ENCODE data around the gene TMEM33.
"Not testable (repeated sequence)": the region's sequence is repeated elsewhere in the genome, so short reads cannot be mapped to it uniquely, and the experiment has no call there.

The TMEM33 gene, protein sequence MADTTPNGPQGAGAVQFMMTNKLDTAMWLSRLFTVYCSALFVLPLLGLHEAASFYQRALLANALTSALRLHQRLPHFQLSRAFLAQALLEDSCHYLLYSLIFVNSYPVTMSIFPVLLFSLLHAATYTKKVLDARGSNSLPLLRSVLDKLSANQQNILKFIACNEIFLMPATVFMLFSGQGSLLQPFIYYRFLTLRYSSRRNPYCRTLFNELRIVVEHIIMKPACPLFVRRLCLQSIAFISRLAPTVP

DNA sequence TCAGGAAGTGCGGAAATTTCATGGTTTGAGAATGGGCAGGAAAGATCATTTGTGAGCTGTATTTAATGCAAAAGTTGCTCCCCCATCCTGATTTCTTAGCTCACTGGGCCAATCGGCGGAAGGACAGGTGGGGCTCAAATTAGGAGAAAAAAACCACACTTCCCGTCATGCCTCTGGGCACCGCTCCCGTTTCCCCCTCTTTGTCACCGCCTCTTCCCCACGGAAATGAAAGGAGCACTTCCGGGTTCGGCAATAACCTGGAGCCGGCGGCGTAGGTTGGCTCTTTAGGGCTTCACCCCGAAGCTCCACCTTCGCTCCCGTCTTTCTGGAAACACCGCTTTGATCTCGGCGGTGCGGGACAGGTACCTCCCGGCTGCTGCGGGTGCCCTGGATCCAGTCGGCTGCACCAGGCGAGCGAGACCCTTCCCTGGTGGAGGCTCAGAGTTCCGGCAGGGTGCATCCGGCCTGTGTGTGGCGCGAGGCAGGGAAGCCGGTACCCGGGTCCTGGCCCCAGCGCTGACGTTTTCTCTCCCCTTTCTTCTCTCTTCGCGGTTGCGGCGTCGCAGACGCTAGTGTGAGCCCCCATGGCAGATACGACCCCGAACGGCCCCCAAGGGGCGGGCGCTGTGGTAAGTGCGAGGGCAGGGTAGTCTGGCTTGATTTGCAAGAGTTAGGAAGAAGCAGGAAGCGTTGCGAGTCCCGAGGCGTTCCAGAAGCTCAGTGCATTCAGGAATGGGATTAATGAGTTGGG, at the start of gene TMEM33:
Gene TMEM33 (plus strand): TSS at position 529 of the 751 bp plus-strand sequence. CDS start 56 bp downstream, at position 585.
- peak within 1 kb of the TSS; percentile 98 for H3K27ac Mint-ChIP-seq
- H3K27me3 Mint-ChIP-seq, result no peaks in the 10 kb centered on the region
- H3K9me3 Mint-ChIP-seq, result no peaks in the 10 kb centered on the region
- DNase-seq, result peak; percentile 87
- peaks cover 46% of the 10 kb centered on the region for H3K4me1 Mint-ChIP-seq (ENCODE audit: low read depth)
- H3K36me3 Mint-ChIP-seq (ENCODE audit: low read depth), result peaks cover 49% of the 10 kb centered on the region
- H3K4me3 Mint-ChIP-seq, result peak within 1 kb of the TSS; percentile 98

DNA sequence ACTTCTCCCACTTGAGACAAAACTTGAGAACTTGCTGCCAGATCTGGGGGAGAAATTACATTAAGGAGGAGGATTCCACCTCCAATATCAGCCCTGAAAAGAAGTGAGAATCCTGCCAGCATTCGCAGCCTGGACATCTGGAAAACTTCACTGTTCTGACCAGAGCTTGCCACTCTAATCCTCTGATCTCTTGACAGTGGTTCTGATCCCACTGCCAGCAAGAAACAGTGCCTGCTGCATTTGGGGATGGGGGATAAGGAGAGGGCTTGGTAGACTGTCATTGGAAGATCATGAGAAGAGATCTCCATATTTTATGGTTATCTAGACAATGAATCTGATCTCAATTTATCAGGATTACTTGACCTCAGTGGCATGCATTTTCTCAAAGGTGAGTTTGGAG, 49.8 kb upstream of the TMEM33 start:
- Mint-ChIP-seq H3K27ac (no peak overlapping the region), H3K4me3 (no peak overlapping the region), H3K9me3 (no peaks in the 10 kb centered on the region), H3K4me1 (ENCODE audit: low read depth) (peaks cover 14% of the 10 kb centered on the region), H3K36me3 (ENCODE audit: low read depth) (no peaks in the 10 kb centered on the region), H3K27me3 (peaks cover 52% of the 10 kb centered on the region)
- DNase-seq, result no peak

DNA sequence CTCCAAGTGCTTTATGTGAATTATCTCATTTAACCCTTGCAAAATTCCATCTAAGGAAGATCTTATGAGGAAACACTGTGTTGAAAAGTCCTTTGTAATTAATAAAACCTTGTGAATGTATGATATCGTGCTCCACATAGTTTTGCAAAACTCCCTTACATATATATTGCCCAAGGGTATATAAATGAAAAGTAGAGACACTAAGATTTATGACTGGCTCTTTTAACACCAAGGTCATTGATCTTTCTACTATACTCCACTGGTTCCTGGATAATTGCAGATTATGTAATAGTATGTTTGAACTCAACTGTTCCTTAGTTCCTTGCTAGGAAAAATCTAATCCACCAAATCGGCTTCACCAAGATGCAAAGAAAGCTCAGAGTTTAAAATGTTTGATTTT, 48.0 kb upstream of the TMEM33 start:
- H3K9me3 Mint-ChIP-seq, result no peaks in the 10 kb centered on the region
- peaks cover 36% of the 10 kb centered on the region for H3K27me3 Mint-ChIP-seq
- no peak overlapping the region for H3K4me3 Mint-ChIP-seq
- DNase-seq, result no peak
- no peaks in the 10 kb centered on the region for H3K36me3 Mint-ChIP-seq (ENCODE audit: low read depth)
- H3K27ac Mint-ChIP-seq, result no peak overlapping the region
- peaks cover 4% of the 10 kb centered on the region for H3K4me1 Mint-ChIP-seq (ENCODE audit: low read depth)

DNA sequence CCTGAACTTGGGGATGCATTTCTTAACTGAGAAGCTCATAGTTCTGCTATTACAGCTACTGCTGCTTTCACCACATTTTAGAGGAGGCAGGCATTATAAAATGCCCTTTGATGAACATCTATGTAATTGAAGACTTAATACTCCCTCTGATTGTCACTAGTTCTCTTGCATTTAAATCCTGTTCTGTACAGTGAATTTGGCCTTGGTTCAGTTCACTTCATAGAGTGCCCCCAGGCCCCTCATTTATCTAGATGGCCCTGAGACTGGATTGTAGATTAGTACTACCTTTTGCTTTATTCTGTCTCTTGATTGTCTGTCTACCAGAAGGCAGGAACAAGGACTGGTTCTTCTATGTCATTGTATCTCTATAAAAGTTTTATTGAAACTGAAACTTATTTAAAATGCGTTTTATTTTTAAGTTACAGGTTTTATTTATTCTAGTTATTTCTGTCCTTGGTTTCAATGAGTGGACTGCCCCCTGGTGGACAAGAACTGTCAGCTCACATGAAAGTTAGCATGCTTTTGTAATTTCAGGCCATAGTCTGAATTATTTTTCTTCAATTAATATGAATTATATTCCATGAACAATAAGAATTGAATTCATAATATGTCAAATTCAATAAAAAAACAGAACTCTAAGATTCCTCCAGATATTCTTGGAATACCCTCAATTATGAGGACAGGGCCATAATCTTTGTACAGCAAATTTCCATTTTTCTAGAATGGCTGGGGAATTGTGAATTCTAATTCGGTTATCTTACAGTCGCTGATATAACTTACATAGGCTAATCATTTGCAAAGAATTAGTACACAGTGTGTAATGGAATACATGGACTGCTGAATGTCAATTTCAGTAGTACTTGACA, 47.2 kb upstream of the TMEM33 start:
- Mint-ChIP-seq H3K4me1 (ENCODE audit: low read depth) (no peaks in the 10 kb centered on the region), H3K4me3 (no peak overlapping the region), H3K27ac (no peak overlapping the region), H3K9me3 (no peaks in the 10 kb centered on the region), H3K36me3 (ENCODE audit: low read depth) (no peaks in the 10 kb centered on the region), H3K27me3 (peaks cover 31% of the 10 kb centered on the region)
- no peak for DNase-seq

DNA sequence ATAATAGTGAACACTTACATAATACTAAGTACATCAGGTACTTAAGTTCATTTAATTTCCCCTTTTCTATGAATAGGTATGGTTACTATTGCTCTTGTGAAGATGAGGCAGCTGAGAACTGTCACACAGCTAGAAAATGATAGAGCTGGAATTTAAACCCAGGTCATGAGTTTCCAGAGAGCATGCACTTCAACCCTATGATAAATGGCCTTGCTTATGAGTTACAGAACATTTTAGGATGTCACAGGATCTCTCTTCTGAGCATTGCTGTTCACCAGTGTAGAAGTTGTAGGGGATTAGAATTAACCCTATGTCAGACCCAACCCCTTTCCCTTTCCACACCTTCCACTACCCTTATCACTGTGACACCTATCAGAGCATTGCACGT, 46.5 kb upstream of the TMEM33 start:
- Mint-ChIP-seq H3K4me3 (no peak overlapping the region), H3K4me1 (ENCODE audit: low read depth) (no peaks in the 10 kb centered on the region), H3K27ac (no peak overlapping the region), H3K27me3 (peaks cover 27% of the 10 kb centered on the region), H3K36me3 (ENCODE audit: low read depth) (no peaks in the 10 kb centered on the region), H3K9me3 (no peaks in the 10 kb centered on the region)
- DNase-seq, result no peak

DNA sequence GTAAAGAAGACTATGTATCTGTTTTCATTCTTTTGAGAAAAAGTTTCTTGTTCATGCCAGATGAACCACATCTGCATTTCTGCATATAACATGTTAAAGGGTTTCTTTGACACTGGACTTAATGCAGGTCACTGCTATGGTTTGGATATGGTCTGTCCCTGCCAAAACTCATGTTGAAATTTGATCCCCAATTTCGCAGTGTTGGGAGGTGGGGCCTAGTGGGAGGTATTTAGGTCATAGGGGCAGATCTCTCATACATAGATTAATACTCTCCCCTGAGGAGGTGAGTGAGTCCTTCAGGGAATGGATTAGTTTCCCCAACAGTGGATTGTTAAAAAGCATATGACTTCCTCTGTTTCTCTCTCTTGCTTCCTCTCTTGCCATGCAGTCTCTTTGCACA, 45.9 kb upstream of the TMEM33 start:
- no peak for DNase-seq
- H3K9me3 Mint-ChIP-seq, result no peaks in the 10 kb centered on the region
- no peak overlapping the region for H3K4me3 Mint-ChIP-seq
- H3K27ac Mint-ChIP-seq, result no peak overlapping the region
- no peaks in the 10 kb centered on the region for H3K4me1 Mint-ChIP-seq (ENCODE audit: low read depth)
- no peaks in the 10 kb centered on the region for H3K36me3 Mint-ChIP-seq (ENCODE audit: low read depth)
- peaks cover 25% of the 10 kb centered on the region for H3K27me3 Mint-ChIP-seq

DNA sequence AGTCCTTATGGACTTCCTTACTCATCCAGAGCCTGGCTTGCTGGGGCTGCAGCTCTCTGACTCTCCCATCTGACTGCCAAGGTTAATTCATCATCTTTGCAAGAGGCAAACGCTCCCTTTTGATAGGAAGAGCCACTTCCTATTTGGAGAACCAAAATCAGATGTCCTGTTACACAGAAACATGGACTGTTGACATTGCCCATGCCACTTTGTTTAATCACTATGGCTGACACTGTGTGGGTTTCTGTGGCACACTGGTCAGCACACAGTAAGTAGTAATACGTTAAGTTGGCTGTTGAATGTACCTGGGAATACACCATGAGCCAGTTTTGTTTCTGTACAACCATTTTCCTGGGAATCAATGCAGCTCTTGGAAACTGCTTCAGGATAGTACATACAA, 45.1 kb upstream of the TMEM33 start:
- no peak overlapping the region for H3K27ac Mint-ChIP-seq
- H3K27me3 Mint-ChIP-seq, result peaks cover 25% of the 10 kb centered on the region
- DNase-seq, result no peak
- H3K9me3 Mint-ChIP-seq, result no peaks in the 10 kb centered on the region
- H3K36me3 Mint-ChIP-seq (ENCODE audit: low read depth), result no peaks in the 10 kb centered on the region
- no peak overlapping the region for H3K4me3 Mint-ChIP-seq
- no peaks in the 10 kb centered on the region for H3K4me1 Mint-ChIP-seq (ENCODE audit: low read depth)

DNA sequence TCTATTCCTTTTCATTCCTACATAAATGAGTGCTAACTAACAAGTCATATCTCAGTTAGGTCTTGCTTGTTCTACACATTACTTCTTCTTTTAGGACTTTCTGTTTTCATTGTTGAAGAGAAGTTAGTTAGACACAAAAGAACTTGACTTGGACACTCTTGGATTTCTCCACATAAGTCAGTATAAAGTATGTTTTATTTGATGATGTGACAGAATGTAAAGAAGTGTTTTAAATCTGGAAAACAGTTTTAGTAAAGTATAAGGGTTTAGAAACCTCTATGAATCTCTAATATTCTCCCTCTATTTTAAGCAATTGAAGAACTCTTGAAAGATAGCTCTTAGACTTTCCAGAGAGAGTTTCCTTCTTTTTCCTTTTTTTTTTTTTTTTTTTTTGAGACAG, 38.6 kb upstream of the TMEM33 start:
- Mint-ChIP-seq H3K27ac (no peak overlapping the region), H3K4me1 (ENCODE audit: low read depth) (no peaks in the 10 kb centered on the region), H3K36me3 (ENCODE audit: low read depth) (no peaks in the 10 kb centered on the region), H3K4me3 (no peak overlapping the region), H3K27me3 (peaks cover 3% of the 10 kb centered on the region), H3K9me3 (peaks cover 5% of the 10 kb centered on the region)
- no peak for DNase-seq

DNA sequence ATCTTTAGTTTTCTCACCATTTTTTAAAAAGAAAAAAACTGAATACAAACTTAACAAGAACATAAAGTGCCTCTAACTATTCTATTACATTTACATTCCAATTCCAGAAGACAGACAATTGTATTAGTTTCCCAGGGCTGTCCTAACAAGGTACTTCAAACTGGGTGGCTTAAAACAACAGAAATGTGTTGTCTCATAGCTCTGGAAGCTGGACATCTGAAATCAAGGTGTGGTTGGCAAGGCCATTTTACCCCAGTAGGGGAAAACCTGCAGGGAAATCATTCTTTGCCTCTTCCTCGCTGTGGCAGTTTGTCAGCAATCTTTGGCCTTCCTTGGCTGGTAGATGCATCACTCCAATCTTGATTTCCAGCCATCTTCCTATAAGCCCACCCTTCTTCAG, 37.5 kb upstream of the TMEM33 start:
- no peak overlapping the region for H3K27ac Mint-ChIP-seq
- peaks cover 7% of the 10 kb centered on the region for H3K27me3 Mint-ChIP-seq
- H3K9me3 Mint-ChIP-seq, result peaks cover 5% of the 10 kb centered on the region
- H3K4me1 Mint-ChIP-seq (ENCODE audit: low read depth), result no peaks in the 10 kb centered on the region
- no peak overlapping the region for H3K4me3 Mint-ChIP-seq
- no peaks in the 10 kb centered on the region for H3K36me3 Mint-ChIP-seq (ENCODE audit: low read depth)
- no peak for DNase-seq

DNA sequence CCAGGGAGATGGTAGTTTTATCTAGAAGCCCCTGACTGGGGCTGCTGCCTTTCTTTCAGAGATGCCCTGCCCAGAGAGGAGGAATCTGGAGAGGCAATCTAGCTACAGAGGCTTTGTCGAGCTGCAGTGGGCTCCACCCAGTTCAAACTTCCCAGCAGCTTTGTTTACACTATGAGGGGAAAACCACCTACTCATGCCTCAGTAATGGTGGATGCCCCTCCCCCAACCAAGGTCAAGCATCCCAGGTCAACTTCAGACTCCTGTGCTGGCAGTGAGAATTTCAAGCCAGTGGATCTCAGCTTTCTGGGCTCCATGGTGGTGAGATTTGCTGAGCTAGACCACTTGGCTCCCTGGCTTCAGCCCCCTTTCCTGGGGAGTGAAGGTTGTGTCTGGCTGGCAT, 26.1 kb upstream of the TMEM33 start:
- DNase-seq; H3K27ac Mint-ChIP-seq; H3K36me3 Mint-ChIP-seq (ENCODE audit: low read depth); H3K9me3 Mint-ChIP-seq; H3K4me1 Mint-ChIP-seq (ENCODE audit: low read depth); H3K4me3 Mint-ChIP-seq: not testable (repeated sequence)
- H3K27me3 Mint-ChIP-seq, result peaks cover 25% of the 10 kb centered on the region

DNA sequence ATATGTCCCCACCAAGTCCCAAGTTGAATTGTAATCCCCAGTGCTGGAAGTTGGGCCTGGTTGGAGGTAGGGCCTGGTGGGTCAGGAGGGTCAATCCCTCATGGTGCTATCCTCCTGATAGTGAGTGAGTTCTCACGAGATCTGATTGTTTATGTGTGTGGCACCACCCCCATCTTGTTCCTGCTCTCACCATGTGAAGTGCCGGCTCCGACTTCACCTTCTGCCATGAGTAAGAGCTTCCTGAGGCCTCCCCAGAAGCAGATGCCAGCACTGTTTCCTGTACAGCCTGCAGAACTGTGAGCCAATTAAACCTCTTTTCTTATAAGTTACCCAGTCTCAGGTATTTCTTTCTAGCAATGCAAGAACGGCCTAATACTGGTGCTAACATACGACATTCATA, 22.7 kb upstream of the TMEM33 start:
- Mint-ChIP-seq H3K27me3 (peaks cover 12% of the 10 kb centered on the region), H3K9me3 (no peaks in the 10 kb centered on the region), H3K4me3 (no peak overlapping the region), H3K36me3 (ENCODE audit: low read depth) (no peaks in the 10 kb centered on the region), H3K27ac (no peak overlapping the region), H3K4me1 (ENCODE audit: low read depth) (peaks cover 5% of the 10 kb centered on the region)
- no peak for DNase-seq

DNA sequence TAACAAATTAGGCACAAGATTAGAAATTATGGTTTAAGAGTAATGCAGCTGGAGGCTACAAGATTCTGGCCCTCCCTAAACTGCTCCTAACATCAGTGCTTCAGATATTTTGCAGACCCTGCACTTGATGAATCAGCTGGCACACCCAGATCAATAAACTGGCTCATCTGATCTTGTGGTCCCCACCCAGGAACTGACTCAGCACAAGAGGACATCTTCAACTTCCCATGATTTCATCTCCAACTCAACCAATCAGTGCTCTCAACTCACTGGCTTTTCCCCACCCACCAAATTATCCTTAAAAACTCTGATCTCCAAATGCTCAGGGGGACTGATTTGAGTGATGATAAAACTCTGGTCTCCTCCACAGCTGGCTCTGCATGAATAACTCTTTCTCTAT, 21.7 kb upstream of the TMEM33 start:
- DNase-seq, result no peak
- H3K4me3 Mint-ChIP-seq, result no peak overlapping the region
- peaks cover 7% of the 10 kb centered on the region for H3K27me3 Mint-ChIP-seq
- no peak overlapping the region for H3K27ac Mint-ChIP-seq
- no peaks in the 10 kb centered on the region for H3K9me3 Mint-ChIP-seq
- H3K36me3 Mint-ChIP-seq (ENCODE audit: low read depth), result no peaks in the 10 kb centered on the region
- H3K4me1 Mint-ChIP-seq (ENCODE audit: low read depth), result peaks cover 5% of the 10 kb centered on the region

DNA sequence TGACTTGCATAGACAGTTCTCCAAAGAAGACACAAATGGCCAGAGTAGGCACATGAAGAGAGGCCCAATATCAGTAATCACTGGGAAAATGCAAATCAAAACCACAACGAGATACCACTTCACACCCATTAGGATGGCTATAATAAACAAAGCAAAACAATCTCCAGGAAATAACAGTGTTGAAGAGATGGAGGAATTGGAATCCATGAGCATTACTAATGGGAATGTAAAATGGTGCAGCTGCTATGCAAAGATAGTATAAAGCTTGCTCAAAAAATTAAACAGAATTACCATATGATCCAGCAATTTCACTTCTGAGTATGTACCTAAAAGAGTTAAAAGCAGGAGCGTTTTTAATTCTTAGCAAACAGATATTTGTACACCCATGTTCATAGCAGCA, 17.0 kb upstream of the TMEM33 start:
- peaks cover 5% of the 10 kb centered on the region for H3K4me1 Mint-ChIP-seq (ENCODE audit: low read depth)
- no peaks in the 10 kb centered on the region for H3K36me3 Mint-ChIP-seq (ENCODE audit: low read depth)
- no peak overlapping the region for H3K27ac Mint-ChIP-seq
- H3K9me3 Mint-ChIP-seq, result peaks cover 13% of the 10 kb centered on the region
- DNase-seq, result no peak
- peaks cover 18% of the 10 kb centered on the region for H3K27me3 Mint-ChIP-seq
- H3K4me3 Mint-ChIP-seq, result no peak overlapping the region

DNA sequence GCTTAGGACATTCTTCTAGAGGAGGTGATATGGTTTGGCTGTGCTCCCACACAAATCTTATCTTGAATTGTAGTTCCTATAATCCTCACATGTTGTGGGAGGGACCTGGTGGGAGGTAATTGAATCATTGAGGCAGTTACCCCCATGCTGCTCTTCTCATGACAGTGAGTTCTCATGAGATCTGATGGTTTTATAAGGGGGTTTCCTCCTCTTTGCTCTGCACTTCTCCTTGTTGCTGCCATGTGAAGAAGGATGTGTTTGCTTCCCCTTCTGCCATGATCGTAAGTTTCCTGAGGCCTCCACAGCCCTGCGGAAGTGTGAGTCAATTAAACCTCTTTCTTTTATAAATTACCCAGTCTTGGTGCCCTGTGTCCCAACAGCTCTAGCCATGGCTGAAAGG, 14.8 kb upstream of the TMEM33 start:
- not testable (repeated sequence) for H3K4me1 Mint-ChIP-seq (ENCODE audit: low read depth); H3K27ac Mint-ChIP-seq; DNase-seq; H3K36me3 Mint-ChIP-seq (ENCODE audit: low read depth); H3K4me3 Mint-ChIP-seq
- H3K27me3 Mint-ChIP-seq, result peaks cover 21% of the 10 kb centered on the region
- H3K9me3 Mint-ChIP-seq, result peaks cover 13% of the 10 kb centered on the region

DNA sequence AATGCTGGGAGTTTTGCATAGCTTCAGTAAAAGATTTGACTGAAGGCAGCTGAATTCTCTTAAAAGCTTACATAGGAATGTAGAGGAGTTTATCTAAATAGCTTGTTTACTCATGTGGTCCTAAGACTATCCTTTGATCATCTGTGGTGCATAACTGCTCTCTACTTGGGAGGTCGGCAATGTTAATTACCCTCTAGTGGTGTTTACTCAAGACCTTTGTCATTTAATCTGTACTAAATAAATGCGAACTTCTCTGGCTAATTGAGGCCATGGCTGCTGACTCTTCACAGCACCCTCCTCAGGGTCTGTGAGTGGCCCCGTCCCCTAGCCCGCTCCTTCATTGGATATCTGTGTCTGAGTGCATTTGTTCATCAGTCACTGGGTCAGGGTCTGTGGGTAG, 13.8 kb upstream of the TMEM33 start:
- no peak for DNase-seq
- peaks cover 21% of the 10 kb centered on the region for H3K27me3 Mint-ChIP-seq
- H3K4me1 Mint-ChIP-seq (ENCODE audit: low read depth), result no peaks in the 10 kb centered on the region
- H3K27ac Mint-ChIP-seq, result no peak overlapping the region
- H3K4me3 Mint-ChIP-seq, result no peak overlapping the region
- H3K36me3 Mint-ChIP-seq (ENCODE audit: low read depth), result no peaks in the 10 kb centered on the region
- H3K9me3 Mint-ChIP-seq, result peaks cover 13% of the 10 kb centered on the region
